Skeletal muscle satellite cell (primary cell): ENCODE data around the gene MTCL1.

Experiments used
- H3K27me3 ChIP-seq: 2 replicates; pipeline ENCODE4 v1.7.0; 2013; ENCODE audit warnings: low read length; ENCODE audit not compliant: control insufficient read depth, insufficient read depth
- H3K36me3 ChIP-seq: 2 replicates; pipeline ENCODE4 v1.7.0; 2013; ENCODE audit warnings: mild to moderate bottlenecking, control low read depth, low read length; ENCODE audit not compliant: insufficient read depth
- H3K4me1 ChIP-seq: 2 replicates; pipeline ENCODE4 v1.7.0; 2013; ENCODE audit warnings: low read length; ENCODE audit not compliant: control insufficient read depth, insufficient read depth
- H3K4me2 ChIP-seq: 2 replicates; pipeline ENCODE4 v1.7.0; 2013; ENCODE audit warnings: mild to moderate bottlenecking, low read length
- H3K4me3 ChIP-seq: 2 replicates; pipeline ENCODE4 v1.7.0; 2013; ENCODE audit warnings: low read length
- H3K9ac ChIP-seq: 2 replicates; pipeline ENCODE4 v1.7.0; 2013; ENCODE audit warnings: mild to moderate bottlenecking, low read depth, low read length, moderate library complexity
- H3K9me3 ChIP-seq: replicated peaks from 2 replicates; pipeline ENCODE4 v1.7.0; 2013; ENCODE audit warnings: mild to moderate bottlenecking, control low read depth, low read length

Gene MTCL1

DNA sequence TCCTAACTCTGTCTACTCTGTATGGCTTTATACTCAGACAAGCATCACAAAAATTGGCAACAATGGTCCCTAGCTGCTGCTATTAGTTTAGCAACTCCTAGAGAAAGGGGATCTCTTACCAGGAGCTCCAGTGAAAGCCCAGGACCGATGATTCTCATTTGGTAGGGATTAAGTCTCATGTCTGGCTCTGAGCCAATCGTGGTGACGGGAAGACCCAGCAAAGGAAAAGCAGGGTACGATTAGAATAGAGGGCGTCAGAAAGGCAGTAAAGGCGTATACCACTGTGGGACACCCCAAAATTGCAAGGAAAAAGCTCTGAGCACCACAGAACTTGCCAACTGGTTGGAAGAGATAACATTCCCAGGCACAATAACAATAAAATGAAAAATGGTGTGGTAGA is 129.5 kb downstream of the MTCL1 start:
- H3K4me3 ChIP-seq: no peak overlapping the region
- H3K9ac ChIP-seq: no peak overlapping the region
- H3K4me1 ChIP-seq: peaks cover 12% of the 10 kb centered on the region
- H3K27me3 ChIP-seq: no peaks in the 10 kb centered on the region
- H3K36me3 ChIP-seq: no peaks in the 10 kb centered on the region
- H3K4me2 ChIP-seq: no peak overlapping the region
- peaks cover 6% of the 10 kb centered on the region for H3K9me3 ChIP-seq

DNA sequence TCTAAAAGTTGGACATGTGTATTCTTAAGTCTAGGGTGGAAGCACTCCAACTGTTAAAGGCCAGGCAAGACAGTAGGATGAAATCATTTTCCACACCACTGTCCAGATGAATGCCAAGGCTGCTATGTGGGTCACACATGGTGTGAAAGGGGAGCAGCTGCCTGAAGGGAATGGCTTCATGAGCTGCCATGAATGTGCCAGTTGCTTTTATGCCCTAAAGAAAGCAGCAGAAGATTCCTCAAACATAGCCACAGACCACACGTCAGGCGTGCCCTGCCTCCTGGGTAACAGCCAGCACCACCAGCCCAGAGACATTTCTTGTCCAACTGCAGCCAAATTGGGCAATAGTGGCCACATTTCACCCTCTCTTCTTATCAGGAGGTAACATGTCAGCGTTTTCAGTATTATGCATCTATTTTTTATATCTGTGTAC is 130.2 kb downstream of the MTCL1 start:
- Histone ChIP-seq H3K9me3 (peaks cover 6% of the 10 kb centered on the region), H3K4me2 (no peak overlapping the region), H3K36me3 (no peaks in the 10 kb centered on the region), H3K9ac (no peak overlapping the region), H3K27me3 (no peaks in the 10 kb centered on the region), H3K4me1 (peaks cover 12% of the 10 kb centered on the region), H3K4me3 (no peak overlapping the region)

DNA sequence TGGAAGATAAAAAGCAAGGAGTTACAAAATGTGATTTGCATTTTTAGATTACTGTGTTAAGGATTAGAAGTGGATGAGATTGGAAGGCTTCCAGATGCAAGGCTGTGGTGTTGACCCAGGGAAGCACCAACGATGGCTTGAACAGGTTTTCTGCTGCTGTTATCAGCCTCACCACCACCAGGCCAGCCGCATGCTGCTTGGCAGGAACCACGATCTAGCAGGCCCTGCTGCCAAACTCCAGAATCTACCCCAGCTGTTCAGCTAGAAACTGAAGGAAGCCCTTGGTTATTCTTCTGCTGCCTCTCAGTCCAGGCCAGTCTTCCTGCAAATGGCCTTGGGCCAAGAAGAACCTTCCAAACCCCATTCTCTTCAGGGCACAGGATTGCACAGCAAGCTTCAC is 133.9 kb downstream of the MTCL1 start:
- Histone ChIP-seq H3K9me3 (peaks cover 6% of the 10 kb centered on the region), H3K9ac (no peak overlapping the region), H3K4me2 (no peak overlapping the region), H3K4me1 (peaks cover 12% of the 10 kb centered on the region), H3K4me3 (no peak overlapping the region), H3K27me3 (no peaks in the 10 kb centered on the region), H3K36me3 (no peaks in the 10 kb centered on the region)

GRCh38 chr18:8841781-8842485 is 136.6 kb downstream of the MTCL1 start:
- H3K9ac ChIP-seq: no peak overlapping the region

DNA sequence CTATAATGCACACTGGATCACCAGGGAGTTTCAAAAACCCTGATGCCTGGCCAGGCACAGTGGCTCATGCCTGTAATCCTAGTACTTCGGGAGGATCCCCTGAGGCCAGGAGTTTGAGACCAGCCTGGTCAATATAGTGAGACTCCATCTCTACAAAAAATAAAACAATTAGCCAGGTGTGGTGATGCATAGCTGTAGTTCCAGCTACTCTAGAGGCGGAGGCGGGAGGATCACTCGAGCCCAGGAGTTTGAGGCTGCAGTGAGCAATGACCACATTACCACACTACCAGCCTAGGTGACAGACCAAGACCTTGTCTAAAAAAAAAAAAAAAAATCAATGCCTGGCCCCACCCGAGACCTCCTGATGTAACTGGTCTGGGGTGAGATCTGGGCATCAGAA is 137.2 kb downstream of the MTCL1 start:
- no peak overlapping the region for H3K4me2 ChIP-seq
- no peak overlapping the region for H3K4me3 ChIP-seq
- no peaks in the 10 kb centered on the region for H3K9me3 ChIP-seq
- H3K4me1 ChIP-seq: no peaks in the 10 kb centered on the region
- H3K36me3 ChIP-seq: no peaks in the 10 kb centered on the region
- no peaks in the 10 kb centered on the region for H3K27me3 ChIP-seq
- H3K9ac ChIP-seq: no peak overlapping the region

More at GRCh38 chr18:8841781-8842485, 136.6 kb downstream of the MTCL1 start:
- H3K27me3 ChIP-seq: no peaks in the 10 kb centered on the region
- no peak overlapping the region for H3K4me3 ChIP-seq
- H3K4me2 ChIP-seq: no peak overlapping the region
- no peaks in the 10 kb centered on the region for H3K36me3 ChIP-seq
- no peaks in the 10 kb centered on the region for H3K4me1 ChIP-seq
- peaks cover 5% of the 10 kb centered on the region for H3K9me3 ChIP-seq

DNA sequence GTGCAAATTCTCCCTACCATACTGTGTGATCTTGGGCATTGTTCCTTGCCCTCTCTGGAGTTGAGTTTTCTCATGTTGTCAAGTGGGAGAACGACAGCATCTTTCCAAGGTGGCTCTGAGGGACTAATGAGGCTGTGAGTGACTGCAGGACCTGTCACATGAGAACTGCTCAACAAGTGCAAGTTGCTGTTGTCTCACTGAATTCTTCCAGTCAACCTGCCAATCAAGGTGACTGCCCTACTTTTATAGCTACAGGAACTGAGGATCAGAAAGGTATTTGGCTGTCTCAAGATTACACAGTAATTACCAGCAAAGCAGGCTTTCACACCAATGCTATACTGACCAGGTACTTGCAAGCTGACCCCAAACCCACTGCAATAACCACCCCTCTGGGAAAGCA is 137.6 kb downstream of the MTCL1 start:
- Histone ChIP-seq H3K4me3 (no peak overlapping the region), H3K9me3 (no peaks in the 10 kb centered on the region), H3K4me2 (no peak overlapping the region), H3K27me3 (no peaks in the 10 kb centered on the region), H3K36me3 (no peaks in the 10 kb centered on the region), H3K9ac (no peak overlapping the region), H3K4me1 (no peaks in the 10 kb centered on the region)

DNA sequence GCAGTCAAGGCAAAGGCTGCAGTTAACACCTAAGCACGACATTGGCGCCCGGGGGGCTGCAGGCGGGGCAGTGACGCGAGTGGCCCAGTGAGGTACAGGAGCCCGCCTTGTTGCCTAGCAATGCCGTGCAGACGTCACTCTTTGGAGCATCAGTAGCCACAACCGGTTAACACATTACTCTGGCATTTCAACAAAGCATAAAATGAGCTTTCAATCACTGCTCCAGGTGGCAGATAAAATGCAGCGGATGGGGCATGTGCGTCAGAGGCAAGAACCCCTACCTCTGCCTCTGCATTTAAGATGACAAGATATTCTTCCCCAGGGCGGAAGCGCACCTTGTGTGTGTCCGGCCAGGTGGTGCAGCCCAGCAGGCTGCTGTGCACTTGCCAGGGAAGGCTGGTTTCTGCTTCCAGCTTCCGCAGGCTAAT is 139.4 kb downstream of the MTCL1 start:
- Histone ChIP-seq H3K27me3 (no peaks in the 10 kb centered on the region), H3K9me3 (no peaks in the 10 kb centered on the region), H3K4me3 (no peak overlapping the region), H3K4me1 (no peaks in the 10 kb centered on the region), H3K9ac (no peak overlapping the region), H3K4me2 (no peak overlapping the region), H3K36me3 (no peaks in the 10 kb centered on the region)

- H3K4me1 ChIP-seq: no peaks in the 10 kb centered on the region
- H3K27me3 ChIP-seq: no peaks in the 10 kb centered on the region
- H3K4me3 ChIP-seq: no peak overlapping the region
- no peak overlapping the region for H3K9ac ChIP-seq
- no peaks in the 10 kb centered on the region for H3K9me3 ChIP-seq
- no peaks in the 10 kb centered on the region for H3K36me3 ChIP-seq
- no peak overlapping the region for H3K4me2 ChIP-seq
Measured at GRCh38 chr18:8845506-8845905, 140.2 kb downstream of the MTCL1 start.

DNA sequence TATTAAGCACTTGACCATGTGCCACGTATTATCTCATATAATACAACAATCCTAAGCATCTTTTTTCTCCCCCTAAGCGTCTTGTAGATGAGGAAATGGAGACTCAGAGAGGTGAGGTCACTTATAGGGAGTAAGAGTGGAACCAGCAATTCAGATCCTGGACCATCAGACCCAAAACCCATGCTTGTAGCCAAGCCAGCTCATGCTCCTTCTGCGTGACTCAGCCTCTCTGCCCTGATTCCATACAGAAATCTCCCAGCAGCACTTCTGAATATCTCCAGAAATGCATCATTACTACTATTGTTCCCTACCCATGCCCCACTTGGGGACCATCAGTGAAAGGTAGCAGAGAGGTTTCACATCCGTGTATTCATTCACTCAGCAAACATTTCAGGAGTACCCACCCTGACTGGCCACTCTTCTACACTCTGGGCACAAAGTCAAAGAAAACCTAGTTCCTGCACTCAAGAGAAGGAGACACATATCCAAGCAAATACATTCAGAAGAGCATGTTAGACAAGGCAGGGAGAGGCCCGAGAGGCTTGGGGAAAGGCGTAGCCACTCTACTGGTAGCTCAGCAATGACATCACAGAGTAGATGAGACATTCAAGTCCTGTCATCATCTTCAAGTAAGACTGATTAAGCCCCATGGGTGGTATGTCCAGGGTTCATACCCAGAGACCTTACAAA is 141.9 kb downstream of the MTCL1 start:
- Histone ChIP-seq H3K4me1 (no peaks in the 10 kb centered on the region), H3K27me3 (peaks cover 3% of the 10 kb centered on the region), H3K4me2 (no peak overlapping the region), H3K4me3 (no peak overlapping the region), H3K36me3 (no peaks in the 10 kb centered on the region), H3K9ac (no peak overlapping the region), H3K9me3 (no peaks in the 10 kb centered on the region)

DNA sequence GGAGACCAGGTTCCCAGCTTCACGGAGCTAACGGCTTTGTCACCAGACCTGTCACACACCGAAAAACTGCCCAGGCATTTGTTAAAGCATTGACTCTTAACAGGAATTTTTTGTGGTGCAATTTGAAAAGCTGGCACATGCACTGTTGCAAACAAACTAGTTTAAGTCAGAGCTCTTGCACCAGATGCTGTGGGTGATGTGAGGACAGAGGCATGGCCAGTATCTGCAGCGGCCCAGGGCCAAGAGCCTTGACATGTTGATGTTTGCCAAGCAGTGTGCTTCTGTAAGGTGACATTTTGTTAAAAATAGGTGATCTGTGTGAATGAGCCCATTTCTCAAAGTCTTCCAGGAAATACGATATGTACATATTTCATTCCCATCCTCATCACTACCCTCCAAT is 142.5 kb downstream of the MTCL1 start:
- Histone ChIP-seq H3K4me1 (no peaks in the 10 kb centered on the region), H3K36me3 (no peaks in the 10 kb centered on the region), H3K9me3 (no peaks in the 10 kb centered on the region), H3K9ac (no peak overlapping the region), H3K4me3 (no peak overlapping the region), H3K4me2 (no peak overlapping the region), H3K27me3 (peaks cover 3% of the 10 kb centered on the region)

DNA sequence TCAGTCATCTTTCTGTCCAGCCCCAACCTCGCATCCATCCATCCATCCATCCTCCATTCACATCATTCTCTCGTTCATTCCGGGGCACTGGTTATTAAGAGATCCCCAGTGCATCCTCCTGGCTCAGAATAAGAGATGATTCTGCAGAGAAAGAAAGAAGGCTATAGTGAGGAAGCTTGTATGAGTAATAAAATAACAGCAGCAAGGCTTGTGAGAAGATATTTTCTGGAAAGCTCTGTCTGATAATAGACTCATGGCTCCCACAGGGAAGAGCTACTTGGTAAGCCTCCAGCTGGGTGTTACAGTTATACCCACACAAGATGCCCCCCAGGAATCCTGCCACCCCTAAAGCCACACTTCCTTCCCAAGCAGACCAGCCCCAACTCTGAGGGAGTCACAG is 143.2 kb downstream of the MTCL1 start:
- Histone ChIP-seq H3K4me1 (no peaks in the 10 kb centered on the region), H3K4me2 (no peak overlapping the region), H3K36me3 (no peaks in the 10 kb centered on the region), H3K27me3 (peaks cover 3% of the 10 kb centered on the region), H3K4me3 (no peak overlapping the region), H3K9me3 (no peaks in the 10 kb centered on the region), H3K9ac (no peak overlapping the region)

- Histone ChIP-seq H3K36me3 (no peaks in the 10 kb centered on the region), H3K4me2 (no peak overlapping the region), H3K4me3 (no peak overlapping the region), H3K4me1 (no peaks in the 10 kb centered on the region), H3K9ac (no peak overlapping the region), H3K27me3 (peaks cover 3% of the 10 kb centered on the region), H3K9me3 (no peaks in the 10 kb centered on the region)
Measured at GRCh38 chr18:8849696-8850095, 144.3 kb downstream of the MTCL1 start.
